Measurements from ENCODE around the gene MAP3K5.
"Not testable (repeated sequence)": the region's sequence is repeated elsewhere in the genome, so short reads cannot be mapped to it uniquely, and the experiment has no call there.

Gene MAP3K5

GRCh38 chr6:136599329-136600011 lies 192.8 kb downstream of the MAP3K5 start:
- DNase-seq: no peak

GRCh38 chr6:136598048-136598447 lies 194.2 kb downstream of the MAP3K5 start:
- no peak for DNase-seq

- no peak for DNase-seq
Observed at GRCh38 chr6:136594671-136595070, 197.6 kb downstream of the MAP3K5 start.

GRCh38 chr6:136593748-136594490 lies 198.4 kb downstream of the MAP3K5 start:
- no peak for DNase-seq

- no peak for DNase-seq
Observed at GRCh38 chr6:136592930-136593673, 199.2 kb downstream of the MAP3K5 start.

GRCh38 chr6:136591617-136592016 lies 200.7 kb downstream of the MAP3K5 start:
- no peak for DNase-seq

GRCh38 chr6:136590846-136591245 lies 201.4 kb downstream of the MAP3K5 start:
- not testable (repeated sequence) for DNase-seq

GRCh38 chr6:136587527-136587926 lies 204.8 kb downstream of the MAP3K5 start:
- no peak for DNase-seq

- DNase-seq: no peak
Observed at GRCh38 chr6:136586295-136586694, 206.0 kb downstream of the MAP3K5 start.

- DNase-seq: not testable (repeated sequence)
Observed at GRCh38 chr6:136585523-136585922, 206.8 kb downstream of the MAP3K5 start.

- not testable (repeated sequence) for DNase-seq
Observed at GRCh38 chr6:136584290-136584689, 208.0 kb downstream of the MAP3K5 start.

- DNase-seq: no peak
Observed at GRCh38 chr6:136582711-136583471, 209.4 kb downstream of the MAP3K5 start.

- DNase-seq: no peak
Observed at GRCh38 chr6:136579800-136580199, 212.5 kb downstream of the MAP3K5 start.

- no peak for DNase-seq
Observed at GRCh38 chr6:136576821-136577220, 215.5 kb downstream of the MAP3K5 start.

GRCh38 chr6:136571496-136571895 lies 220.8 kb downstream of the MAP3K5 start:
- DNase-seq: no peak

GRCh38 chr6:136571065-136571464 lies 221.2 kb downstream of the MAP3K5 start:
- no peak for DNase-seq

- DNase-seq: no peak
Observed at GRCh38 chr6:136568129-136568528, 224.1 kb downstream of the MAP3K5 start.

- no peak for DNase-seq
Observed at GRCh38 chr6:136567688-136568087, 224.6 kb downstream of the MAP3K5 start.

GRCh38 chr6:136566851-136567250 lies 225.4 kb downstream of the MAP3K5 start:
- no peak for DNase-seq

GRCh38 chr6:136566007-136566487 lies 226.2 kb downstream of the MAP3K5 start:
- no peak for DNase-seq

GRCh38 chr6:136564180-136564579 lies 228.1 kb downstream of the MAP3K5 start:
- DNase-seq: no peak

- DNase-seq: no peak
Observed at GRCh38 chr6:136563386-136564152, 228.7 kb downstream of the MAP3K5 start.
